KMS-11 (cell line): ENCODE results near the gene MACROH2A1.

Source experiments
- H2AFZ ChIP-seq: fragments of 200-600 bp; sonication (generic); 2 replicates; pipeline ENCODE4 v1.6.1; 2016; ENCODE audit warnings: antibody characterized with exemption, mixed run types, low read depth
- H3K27ac ChIP-seq: fragments of 200-600 bp; sonication (generic); 2 replicates; pipeline ENCODE4 v1.6.1; 2016; ENCODE audit warnings: mild to moderate bottlenecking, mixed run types
- H3K27me3 ChIP-seq: fragments of 200-600 bp; sonication (generic); 2 replicates; pipeline ENCODE4 v1.6.1; 2017; ENCODE audit warnings: mild to moderate bottlenecking, low read depth, mixed run types, moderate library complexity; ENCODE audit not compliant: insufficient read depth
- H3K36me3 ChIP-seq: fragments of 200-600 bp; sonication (generic); 2 replicates; pipeline ENCODE4 v1.6.1; 2017; ENCODE audit warnings: mild to moderate bottlenecking, mixed run types; ENCODE audit not compliant: insufficient read depth
- H3K4me1 ChIP-seq: fragments of 200-600 bp; sonication (generic); 2 replicates; pipeline ENCODE4 v1.6.1; 2016; ENCODE audit warnings: mild to moderate bottlenecking, low read depth, mixed run types; ENCODE audit not compliant: poor library complexity, severe bottlenecking
- H3K4me2 ChIP-seq: fragments of 200-600 bp; sonication (generic); 2 replicates; pipeline ENCODE4 v1.7.0; 2016; ENCODE audit warnings: mild to moderate bottlenecking, mixed run types
- H3K4me3 ChIP-seq: fragments of 200-600 bp; sonication (generic); IDR thresholded peaks from 2 replicates; pipeline ENCODE4 v1.6.1; 2017; ENCODE audit warnings: low read depth, low read length, mixed read lengths; ENCODE audit not compliant: insufficient read depth
- H3K79me2 ChIP-seq: fragments of 200-600 bp; sonication (generic); 2 replicates; pipeline ENCODE4 v1.6.1; 2016; ENCODE audit warnings: low read depth, mixed run types; ENCODE audit not compliant: insufficient read depth
- H3K9ac ChIP-seq: fragments of 200-600 bp; sonication (generic); 2 replicates; pipeline ENCODE4 v1.6.1; 2016; ENCODE audit warnings: mild to moderate bottlenecking, mixed run types
- H4K20me1 ChIP-seq: fragments of 200-600 bp; sonication (generic); 2 replicates; pipeline ENCODE4 v1.6.1; 2016; ENCODE audit warnings: mild to moderate bottlenecking, mixed run types; ENCODE audit not compliant: insufficient read depth
- CTCF ChIP-seq: fragments of 200-600 bp; sonication (generic); conservative IDR thresholded peaks from 2 replicates; pipeline ENCODE4 v1.6.1; 2017; ENCODE audit warnings: low read depth, mild to moderate bottlenecking, antibody characterized with exemption, low read length, moderate library complexity, mixed read lengths

MACROH2A1 gene

GRCh38 chr5:135423146-135423845 is 24.3 kb upstream of the MACROH2A1 start:
- no peak for TF ChIP-seq CTCF
- H3K4me1 ChIP-seq = no peaks in the 10 kb centered on the region
- H3K27ac ChIP-seq = no peak overlapping the region
- H3K79me2 ChIP-seq = no peaks in the 10 kb centered on the region
- H2AFZ ChIP-seq = no peak overlapping the region
- H3K9ac ChIP-seq = no peak overlapping the region
- H3K4me2 ChIP-seq = no peak overlapping the region
- no peaks in the 10 kb centered on the region for H3K36me3 ChIP-seq
- H3K27me3 ChIP-seq = no peaks in the 10 kb centered on the region
- no peaks in the 10 kb centered on the region for H4K20me1 ChIP-seq
- no peak overlapping the region for H3K4me3 ChIP-seq

- no peak for TF ChIP-seq CTCF
- H3K27me3 ChIP-seq = no peaks in the 10 kb centered on the region
- H3K9ac ChIP-seq = no peak overlapping the region
- no peak overlapping the region for H3K4me3 ChIP-seq
- H3K36me3 ChIP-seq = no peaks in the 10 kb centered on the region
- H3K27ac ChIP-seq = no peak overlapping the region
- H3K4me2 ChIP-seq = no peak overlapping the region
- no peaks in the 10 kb centered on the region for H4K20me1 ChIP-seq
- H3K4me1 ChIP-seq = no peaks in the 10 kb centered on the region
- no peak overlapping the region for H2AFZ ChIP-seq
- H3K79me2 ChIP-seq = no peaks in the 10 kb centered on the region
These were observed 23.4 kb upstream of the MACROH2A1 start for GRCh38 chr5:135422419-135422818.

GRCh38 chr5:135417083-135417482 is 18.1 kb upstream of the MACROH2A1 start:
- TF ChIP-seq CTCF = no peak
- Histone ChIP-seq H3K4me1 (no peaks in the 10 kb centered on the region), H3K27me3 (no peaks in the 10 kb centered on the region)

GRCh38 chr5:135405082-135405481 is 6.1 kb upstream of the MACROH2A1 start:
- Histone ChIP-seq H3K27me3 (no peaks in the 10 kb centered on the region), H3K4me1 (no peaks in the 10 kb centered on the region), H4K20me1 (no peaks in the 10 kb centered on the region), H3K4me3 (no peak overlapping the region), H3K9ac (no peak overlapping the region), H3K36me3 (no peaks in the 10 kb centered on the region), H2AFZ (no peak overlapping the region), H3K4me2 (no peak overlapping the region), H3K27ac (no peak overlapping the region), H3K79me2 (no peaks in the 10 kb centered on the region)
- TF ChIP-seq CTCF = no peak

More at GRCh38 chr5:135417083-135417482, 18.1 kb upstream of the MACROH2A1 start:
- H3K79me2 ChIP-seq = no peaks in the 10 kb centered on the region
- H3K4me2 ChIP-seq = no peak overlapping the region
- no peak overlapping the region for H3K4me3 ChIP-seq
- H3K27ac ChIP-seq = no peak overlapping the region
- no peaks in the 10 kb centered on the region for H4K20me1 ChIP-seq
- H3K36me3 ChIP-seq = no peaks in the 10 kb centered on the region
- H2AFZ ChIP-seq = no peak overlapping the region
- no peak overlapping the region for H3K9ac ChIP-seq
